ENCODE measurements around the gene THSD4. TPM values are rescaled to one million over a fixed set of nuclear protein-coding genes. Genes with fewer than 3 reads are reported as not detected.

THSD4 gene
- total and polyA plus RNA-seq, 2 donors, result 23.9 to 75.1 TPM

DNA sequence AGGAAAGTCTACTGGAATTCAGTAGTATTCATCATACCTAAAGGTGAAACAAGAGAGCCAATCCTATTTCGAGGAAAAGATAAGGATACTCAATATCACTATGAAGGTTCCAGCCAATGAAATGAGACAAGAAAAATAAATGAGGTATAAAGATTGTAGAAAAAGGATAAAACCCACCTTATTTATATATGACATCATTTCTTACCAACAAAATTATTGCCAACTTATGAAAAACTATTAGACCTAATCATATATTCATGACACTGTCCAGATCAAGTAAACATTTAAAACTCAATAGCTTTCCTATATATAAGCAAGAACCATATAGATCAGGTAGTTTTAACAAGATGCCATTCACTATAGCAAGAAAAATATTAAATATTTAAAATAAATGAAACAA lies 584.7 kb downstream of the THSD4 start:
- H3K4me1 ChIP-seq (ENCODE audit: insufficient read depth), result no peaks in the 10 kb centered on the region
- DNase-seq (ENCODE audit: extremely low spot score), result no peak
- 97% methylated on average over 1 of the region's 1 CpG for WGBS

DNA sequence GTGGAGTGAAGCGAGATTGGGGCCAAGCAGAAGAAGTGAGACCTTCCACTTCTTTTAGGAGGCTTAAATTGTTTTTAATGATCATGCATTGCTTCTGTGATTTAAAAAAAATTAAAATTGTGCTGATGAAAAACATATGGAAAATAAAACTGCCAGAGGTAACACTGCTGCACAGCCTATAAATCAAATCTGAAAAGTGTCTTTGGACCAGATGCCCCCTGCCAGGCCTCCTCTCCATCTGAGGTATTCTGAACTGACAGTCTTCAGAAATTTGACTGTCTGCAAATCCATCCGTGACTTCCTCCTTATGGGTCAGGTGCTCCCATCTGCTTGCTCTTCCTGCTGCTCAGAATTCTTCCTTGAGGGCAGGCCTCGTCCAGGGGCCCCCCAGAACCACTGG lies 586.5 kb downstream of the THSD4 start:
- H3K36me3 ChIP-seq (ENCODE audit: insufficient read depth), result no peaks in the 10 kb centered on the region
- no peak for DNase-seq (ENCODE audit: extremely low spot score)
- no peaks in the 10 kb centered on the region for H3K4me1 ChIP-seq (ENCODE audit: insufficient read depth)
- H3K4me3 ChIP-seq (ENCODE audit: low read depth, low read length), result no peak overlapping the region
- no peak overlapping the region for H3K27ac ChIP-seq (ENCODE audit: low read depth)
- 84% methylated on average over 3 of the region's 3 CpGs for WGBS

More for the DNA sequence above, 584.7 kb downstream of the THSD4 start:
- H3K4me3 ChIP-seq (ENCODE audit: low read depth, low read length), result no peak overlapping the region
- H3K36me3 ChIP-seq (ENCODE audit: insufficient read depth), result no peaks in the 10 kb centered on the region
- H3K27ac ChIP-seq (ENCODE audit: low read depth), result no peak overlapping the region

DNA sequence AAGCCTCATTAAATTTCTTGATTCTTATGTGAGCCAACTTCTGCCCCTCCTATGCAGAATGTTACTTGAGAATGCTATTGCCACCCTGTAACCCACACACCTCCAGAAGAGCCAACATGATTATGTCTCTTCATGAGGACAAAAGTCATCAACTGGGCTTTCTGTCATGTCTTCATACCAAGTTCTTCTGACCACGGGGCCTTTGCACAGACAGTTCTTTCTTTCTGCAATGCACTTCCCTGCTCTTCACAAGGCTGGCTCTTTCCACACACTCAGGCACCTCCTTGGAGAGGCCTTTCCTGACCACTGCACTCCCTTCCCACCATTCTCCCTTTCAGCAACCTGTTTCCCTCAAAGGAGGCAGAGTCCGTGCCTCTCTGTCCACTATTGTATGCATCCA lies 587.2 kb downstream of the THSD4 start:
- WGBS, result over 99% methylated on average over 2 of the region's 2 CpGs
- DNase-seq (ENCODE audit: extremely low spot score), result no peak
- Histone ChIP-seq H3K4me1 (ENCODE audit: insufficient read depth) (no peaks in the 10 kb centered on the region), H3K36me3 (ENCODE audit: insufficient read depth) (no peaks in the 10 kb centered on the region), H3K4me3 (ENCODE audit: low read depth, low read length) (no peak overlapping the region), H3K27ac (ENCODE audit: low read depth) (no peak overlapping the region)

DNA sequence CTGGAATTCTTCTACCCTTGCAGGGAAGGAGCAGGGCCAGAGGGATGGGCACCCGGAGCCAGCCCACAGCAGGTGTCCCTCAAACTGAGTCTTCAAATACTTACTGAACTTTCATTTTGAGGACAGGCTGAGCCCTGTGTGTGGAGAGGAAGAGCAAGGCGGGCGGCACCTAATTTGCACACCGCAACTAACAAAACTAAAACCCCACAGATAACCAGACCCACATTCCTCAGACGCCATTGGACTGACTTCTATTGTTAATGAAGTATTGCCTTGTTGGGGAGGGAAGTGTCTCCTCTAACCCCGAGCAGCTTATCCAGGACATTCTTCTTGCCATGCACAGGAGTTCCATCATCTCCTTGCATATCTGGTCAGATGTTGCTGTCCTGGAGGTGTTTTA lies 589.9 kb downstream of the THSD4 start:
- Histone ChIP-seq H3K36me3 (ENCODE audit: insufficient read depth) (no peaks in the 10 kb centered on the region), H3K4me3 (ENCODE audit: low read depth, low read length) (no peak overlapping the region), H3K27ac (ENCODE audit: low read depth) (no peak overlapping the region), H3K4me1 (ENCODE audit: insufficient read depth) (no peaks in the 10 kb centered on the region)
- 77% methylated on average over 6 of the region's 6 CpGs for whole genome bisulfite sequencing
- DNase-seq (ENCODE audit: extremely low spot score), result no peak

DNA sequence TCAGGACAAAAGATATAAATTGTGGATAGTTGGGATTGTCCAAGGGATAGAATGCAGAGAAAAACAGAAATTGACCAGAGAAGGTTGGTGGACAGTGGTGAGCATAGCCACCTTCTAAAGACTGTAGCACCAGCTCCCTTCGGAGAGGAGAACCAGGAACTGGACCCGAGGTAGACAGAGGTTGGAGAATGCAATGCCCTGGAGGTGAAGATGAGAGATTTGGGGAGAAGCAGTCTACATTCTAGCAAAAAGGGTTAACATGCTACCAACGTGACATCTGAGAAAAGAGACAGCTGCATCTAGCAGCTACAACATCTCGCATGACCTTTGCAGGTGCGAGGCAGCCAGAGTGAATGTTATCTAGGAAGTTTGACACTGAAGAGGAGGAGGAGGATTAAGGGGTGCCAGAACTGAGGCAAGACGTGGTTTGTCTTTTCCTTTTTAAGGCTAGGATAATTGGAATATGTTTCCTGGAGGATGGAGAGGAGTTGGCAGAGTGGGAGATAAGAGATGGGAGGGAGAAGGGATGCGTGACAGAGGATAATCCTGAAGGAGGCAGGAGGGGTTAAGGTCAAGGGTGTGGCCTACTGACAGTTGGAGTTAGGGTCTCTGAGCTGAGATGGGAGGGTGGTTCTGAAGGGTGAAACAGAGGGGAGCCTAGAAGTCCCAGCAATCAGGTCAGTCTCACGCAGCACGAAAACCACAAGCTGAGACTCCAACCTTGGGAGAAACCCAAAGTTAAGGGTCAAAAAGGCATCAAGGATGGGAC lies 591.4 kb downstream of the THSD4 start:
- Histone ChIP-seq H3K4me1 (ENCODE audit: insufficient read depth) (no peaks in the 10 kb centered on the region), H3K36me3 (ENCODE audit: insufficient read depth) (no peaks in the 10 kb centered on the region), H3K4me3 (ENCODE audit: low read depth, low read length) (no peak overlapping the region), H3K27ac (ENCODE audit: low read depth) (no peak overlapping the region)
- no peak for DNase-seq (ENCODE audit: extremely low spot score)
- WGBS, result 58% methylated on average over 9 of the region's 9 CpGs

DNA sequence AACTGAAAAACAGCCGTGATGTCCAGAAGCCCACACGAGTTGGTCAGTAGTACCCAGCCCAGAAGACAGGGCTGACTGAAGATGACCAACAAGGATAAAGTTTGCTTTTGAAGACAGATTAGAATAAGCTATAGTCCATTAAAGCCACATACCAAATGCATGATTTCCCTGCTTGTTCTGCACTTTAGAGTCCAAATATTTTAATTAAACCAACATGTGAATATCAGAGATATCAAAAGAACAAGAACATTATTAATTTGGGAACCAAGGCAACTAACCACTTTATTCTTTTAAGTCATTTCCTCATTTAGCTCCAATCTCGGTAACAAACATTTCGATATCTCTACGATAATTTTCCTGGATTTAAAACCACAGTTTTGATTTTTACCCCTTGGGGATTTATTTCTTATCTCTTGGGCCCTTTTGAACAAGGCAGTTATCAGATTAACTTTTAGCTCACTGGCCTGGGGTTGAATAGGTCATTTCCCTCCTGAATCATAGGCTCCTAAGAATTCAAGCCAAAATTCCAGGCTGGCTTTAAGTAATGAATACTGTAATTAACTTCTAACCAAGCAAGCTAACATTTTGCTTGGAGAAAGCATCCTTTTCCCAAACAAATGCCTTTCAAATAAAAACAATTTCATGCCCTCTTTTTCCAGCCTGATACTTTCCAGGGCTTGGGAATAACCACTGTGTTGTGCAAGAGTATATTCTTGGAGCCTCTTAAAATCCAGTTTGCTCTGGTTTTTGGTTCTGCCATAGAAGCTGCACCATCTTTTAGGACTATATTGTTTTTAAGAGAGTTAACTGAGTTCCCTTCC lies 592.2 kb downstream of the THSD4 start:
- Histone ChIP-seq H3K27ac (ENCODE audit: low read depth) (no peak overlapping the region), H3K4me3 (ENCODE audit: low read depth, low read length) (no peak overlapping the region), H3K36me3 (ENCODE audit: insufficient read depth) (no peaks in the 10 kb centered on the region), H3K4me1 (ENCODE audit: insufficient read depth) (no peaks in the 10 kb centered on the region)
- 39% methylated on average over 5 of the region's 5 CpGs for WGBS
- no peak for DNase-seq (ENCODE audit: extremely low spot score)

DNA sequence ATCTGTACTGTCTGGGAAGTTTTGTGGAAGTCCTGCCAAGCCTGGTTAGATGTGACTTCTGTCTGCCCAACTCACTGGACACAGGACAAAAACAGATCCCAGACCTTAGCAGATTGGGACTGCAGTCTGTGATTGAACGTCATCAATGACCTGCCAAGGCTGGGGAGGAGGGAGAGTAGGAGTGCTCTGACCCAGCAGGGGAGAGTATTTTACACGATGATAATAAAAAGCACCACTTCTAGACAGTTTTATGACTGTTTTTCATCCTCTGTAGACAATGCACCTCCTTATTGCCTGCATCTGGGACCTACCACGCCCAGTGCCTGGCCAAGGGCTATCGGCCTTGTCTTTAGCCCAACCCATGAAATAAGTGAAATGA lies 592.8 kb downstream of the THSD4 start:
- WGBS, result 29% methylated on average over 4 of the region's 4 CpGs
- Histone ChIP-seq H3K4me3 (ENCODE audit: low read depth, low read length) (no peak overlapping the region), H3K27ac (ENCODE audit: low read depth) (no peak overlapping the region), H3K4me1 (ENCODE audit: insufficient read depth) (no peaks in the 10 kb centered on the region), H3K36me3 (ENCODE audit: insufficient read depth) (no peaks in the 10 kb centered on the region)
- DNase-seq (ENCODE audit: extremely low spot score), result no peak

DNA sequence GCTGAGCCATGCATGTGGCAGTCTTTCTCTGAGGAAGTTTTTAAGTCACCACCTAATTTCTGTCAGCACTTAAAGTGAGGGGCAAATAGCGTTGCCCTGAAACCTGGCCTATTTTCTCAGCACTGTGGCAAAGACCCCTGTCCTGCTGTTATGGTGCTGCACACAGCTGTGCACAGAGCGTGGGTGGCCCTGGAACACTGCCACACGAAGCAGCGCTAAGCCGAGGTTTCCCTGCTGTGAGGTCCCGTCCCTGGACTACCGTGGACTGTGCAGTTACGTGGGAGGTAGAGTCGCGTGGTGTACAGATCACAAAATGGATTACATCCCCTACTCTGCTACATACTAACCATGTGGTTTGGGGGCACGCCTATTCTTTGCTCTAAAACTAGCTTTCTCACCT lies 593.5 kb downstream of the THSD4 start:
- no peak for DNase-seq (ENCODE audit: extremely low spot score)
- 63% methylated on average over 11 of the region's 11 CpGs for WGBS
- no peak overlapping the region for H3K4me3 ChIP-seq (ENCODE audit: low read depth, low read length)
- peak overlapping the region; percentile 26 for H3K27ac ChIP-seq (ENCODE audit: low read depth)
- no peaks in the 10 kb centered on the region for H3K36me3 ChIP-seq (ENCODE audit: insufficient read depth)
- no peaks in the 10 kb centered on the region for H3K4me1 ChIP-seq (ENCODE audit: insufficient read depth)

DNA sequence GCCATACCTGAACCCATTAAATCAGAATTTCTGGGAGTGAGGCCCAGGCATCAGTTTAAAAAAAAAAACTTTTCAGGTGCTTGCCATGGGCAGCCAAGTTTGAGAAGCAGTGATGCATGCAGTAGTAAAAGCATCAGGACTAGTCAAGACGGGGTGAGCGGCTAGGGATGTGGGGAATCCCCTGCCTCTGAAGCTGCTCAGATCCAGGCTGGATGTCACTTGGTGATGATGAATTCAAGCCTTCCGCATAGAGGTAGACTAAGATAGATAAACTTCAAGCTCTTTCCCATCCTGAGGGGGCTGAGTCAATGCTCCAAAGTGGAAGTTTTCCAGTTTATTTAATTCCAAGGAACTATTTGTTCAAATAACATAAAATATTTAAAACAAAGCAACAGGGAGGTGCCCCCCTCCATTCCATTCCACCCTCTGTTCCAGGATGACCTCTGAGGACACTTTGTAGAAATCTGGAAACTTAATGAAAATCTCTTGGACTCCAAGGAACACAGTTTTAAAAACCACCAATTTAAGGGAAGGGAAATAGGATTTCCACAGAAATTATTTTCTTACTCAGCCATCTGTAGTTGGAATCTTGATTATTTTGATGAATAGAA lies 594.6 kb downstream of the THSD4 start:
- Histone ChIP-seq H3K4me3 (ENCODE audit: low read depth, low read length) (no peak overlapping the region), H3K27ac (ENCODE audit: low read depth) (no peak overlapping the region), H3K36me3 (ENCODE audit: insufficient read depth) (no peaks in the 10 kb centered on the region), H3K4me1 (ENCODE audit: insufficient read depth) (no peaks in the 10 kb centered on the region)
- DNase-seq (ENCODE audit: extremely low spot score), result no peak
- 66% methylated on average over 3 of the region's 3 CpGs for WGBS

DNA sequence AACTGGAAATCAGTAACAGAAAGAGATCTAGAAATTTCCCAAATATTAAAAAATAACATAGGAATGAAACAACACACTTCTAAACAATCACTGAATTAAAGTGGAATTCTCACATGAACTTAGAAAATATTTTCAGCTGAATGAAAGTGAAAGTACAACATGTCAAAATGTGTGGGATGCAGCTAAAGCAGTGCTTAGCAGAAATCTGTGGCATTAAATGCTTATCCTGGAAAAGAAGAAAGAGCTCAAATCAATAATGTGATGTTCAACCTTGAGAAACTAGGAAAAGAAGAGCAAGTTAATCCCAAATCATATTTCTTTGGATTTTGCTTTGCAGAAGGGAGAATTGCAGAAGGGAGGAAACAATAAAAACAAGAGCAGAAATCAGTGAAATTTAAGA lies 596.9 kb downstream of the THSD4 start:
- DNase-seq (ENCODE audit: extremely low spot score), result no peak
- no peak overlapping the region for H3K4me3 ChIP-seq (ENCODE audit: low read depth, low read length)
- peaks cover 1% of the 10 kb centered on the region for H3K4me1 ChIP-seq (ENCODE audit: insufficient read depth)
- H3K27ac ChIP-seq (ENCODE audit: low read depth), result no peak overlapping the region
- no peaks in the 10 kb centered on the region for H3K36me3 ChIP-seq (ENCODE audit: insufficient read depth)

DNA sequence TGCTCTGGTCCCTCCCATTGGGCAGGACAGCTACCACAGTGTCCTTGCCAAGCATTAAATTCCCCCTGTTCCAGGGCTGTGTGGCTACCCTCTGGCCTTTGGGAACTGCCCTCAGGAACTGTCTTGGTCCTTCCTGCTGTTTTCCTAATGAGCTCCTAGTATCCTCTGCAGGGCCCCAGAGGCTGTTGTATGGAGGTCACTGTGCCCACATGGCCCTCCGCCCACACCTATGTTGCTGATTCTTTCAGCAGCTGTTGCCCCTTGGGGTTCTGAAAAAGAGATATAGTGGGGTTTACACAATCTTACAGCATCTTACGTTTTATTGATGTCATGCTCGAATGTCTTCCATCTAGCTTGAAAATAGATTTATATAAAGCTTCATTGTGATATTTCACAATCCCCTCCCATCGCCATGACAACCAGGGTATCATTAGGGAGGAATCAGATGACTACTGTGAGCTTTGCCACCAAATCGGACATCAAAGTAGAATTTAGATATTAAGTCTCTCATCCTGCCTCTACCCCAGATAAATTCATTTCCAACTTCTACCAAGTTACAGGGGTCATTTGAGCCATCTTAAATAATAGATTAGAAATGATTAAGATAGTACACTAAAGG lies 598.0 kb downstream of the THSD4 start:
- Histone ChIP-seq H3K4me3 (ENCODE audit: low read depth, low read length) (no peak overlapping the region), H3K36me3 (ENCODE audit: insufficient read depth) (no peaks in the 10 kb centered on the region), H3K4me1 (ENCODE audit: insufficient read depth) (peaks cover 1% of the 10 kb centered on the region), H3K27ac (ENCODE audit: low read depth) (no peak overlapping the region)
- DNase-seq (ENCODE audit: extremely low spot score), result no peak
- 77% methylated on average over 5 of the region's 5 CpGs for WGBS

DNA sequence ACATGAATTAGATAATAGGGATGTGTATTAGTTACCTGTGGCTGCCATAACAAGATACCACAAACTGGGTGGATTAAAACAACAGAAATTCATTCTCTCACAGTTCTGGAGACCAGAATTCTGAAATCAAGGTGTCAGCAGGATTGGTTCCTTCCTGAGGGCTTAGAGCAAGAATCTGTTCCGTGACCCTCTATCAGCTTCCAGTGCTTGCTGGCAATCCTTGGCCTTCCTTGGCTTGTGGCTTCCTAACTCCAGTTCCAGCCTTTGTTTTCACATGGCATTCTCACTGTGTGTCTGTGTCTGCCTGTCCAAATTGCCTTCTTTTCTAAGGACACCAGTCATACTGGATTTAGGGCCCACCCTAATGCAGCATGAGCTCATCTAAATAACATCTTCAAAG lies 600.6 kb downstream of the THSD4 start:
- 82% methylated on average over 1 of the region's 1 CpG for WGBS
- Histone ChIP-seq H3K4me1 (ENCODE audit: insufficient read depth) (peaks cover 1% of the 10 kb centered on the region), H3K27ac (ENCODE audit: low read depth) (no peak overlapping the region), H3K36me3 (ENCODE audit: insufficient read depth) (no peaks in the 10 kb centered on the region), H3K4me3 (ENCODE audit: low read depth, low read length) (no peak overlapping the region)
- no peak for DNase-seq (ENCODE audit: extremely low spot score)

DNA sequence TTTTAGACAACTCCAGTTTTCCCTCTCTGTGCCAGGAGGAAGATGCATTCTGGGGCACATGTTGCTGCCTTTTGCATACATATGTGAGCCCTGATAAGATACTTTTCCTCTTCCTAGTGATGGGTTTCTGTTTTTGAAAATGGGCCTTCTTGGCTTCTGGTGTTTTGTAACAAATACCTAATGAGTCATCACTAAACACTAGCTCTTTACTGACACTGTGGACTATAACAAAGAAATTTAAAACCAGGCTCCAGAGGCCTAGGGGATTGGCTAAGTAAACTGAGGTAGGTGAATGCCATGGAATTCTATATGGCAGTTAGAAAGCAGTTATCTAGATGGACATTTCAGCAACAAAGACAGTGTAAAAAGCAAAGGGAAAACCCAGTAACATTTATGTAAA lies 601.7 kb downstream of the THSD4 start:
- no peak overlapping the region for H3K27ac ChIP-seq (ENCODE audit: low read depth)
- no peak for DNase-seq (ENCODE audit: extremely low spot score)
- H3K36me3 ChIP-seq (ENCODE audit: insufficient read depth), result no peaks in the 10 kb centered on the region
- peaks cover 1% of the 10 kb centered on the region for H3K4me1 ChIP-seq (ENCODE audit: insufficient read depth)
- no peak overlapping the region for H3K4me3 ChIP-seq (ENCODE audit: low read depth, low read length)
